ENCODE measurements around the gene TNFRSF8. TPM values are rescaled to one million over a fixed set of nuclear protein-coding genes. Genes with fewer than 3 reads are reported as not detected.
A peak's percentile ranks its signal among the peaks of the same experiment; 100 is the strongest.

Gene TNFRSF8
- total and polyA plus RNA-seq, 2 of the 4 experiments (the other 2 are of a cell fraction) = under 0.01 to 0.31 TPM

DNA sequence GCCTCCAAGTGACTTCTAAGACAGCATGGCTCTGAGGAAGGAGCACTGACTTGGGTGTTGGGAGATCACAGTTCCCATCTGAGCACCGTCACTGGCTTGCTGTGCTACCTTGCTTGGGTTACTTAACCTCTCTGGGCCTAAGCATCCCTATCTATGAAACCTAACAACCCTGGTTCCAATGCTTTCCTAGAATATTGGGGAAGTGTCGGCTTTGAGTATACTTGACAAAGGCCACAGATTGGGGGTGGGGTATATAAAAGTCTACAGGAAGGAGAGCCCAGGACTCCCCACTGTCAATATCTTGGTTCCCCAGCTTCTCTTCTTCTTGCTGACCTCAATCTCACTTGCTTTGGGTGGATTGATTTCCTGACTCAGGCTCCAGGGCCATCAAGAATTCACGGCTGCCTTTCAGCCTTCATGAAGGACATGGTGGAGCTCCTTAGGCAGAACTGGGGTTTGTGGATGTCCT is 110.0 kb downstream of the TNFRSF8 start:
- Histone ChIP-seq H4K91ac (ENCODE audit: insufficient read depth, low read depth, low read length) (peak overlapping the region; percentile 46; the same call in 1 of the 2 replicates), H3K79me1 (ENCODE audit: low read depth in 1 of 2, low read length in 2 of 2) (peaks cover 5 to 10% of the 10 kb centered on the region in 2 experiments; a peak in 1 of 4 replicates), H3K18ac (ENCODE audit: low read depth, low read length) (no peak overlapping the region), H4K20me1 (ENCODE audit: insufficient read depth, low read length) (no peaks in the 10 kb centered on the region; the same call in 1 of the 2 replicates), H2BK20ac (ENCODE audit: low read depth, low read length) (no peak overlapping the region), H3K27ac (ENCODE audit: insufficient read depth, low read length) (no peak overlapping the region), H2BK5ac (ENCODE audit: low read depth, low read length, poor library complexity, severe bottlenecking) (no peak overlapping the region), H3K27me3 (ENCODE audit: control insufficient read depth, insufficient read depth, low read length) (no peaks in the 10 kb centered on the region), H2AFZ (replicated peaks; ENCODE audit: low read length, poor library complexity) (no peak overlapping the region), H3K9me1 (ENCODE audit: insufficient read depth, low read length) (peaks cover 9% of the 10 kb centered on the region; the same call in 1 of the 2 replicates), H3K4me2 (ENCODE audit: low read depth, low read length) (no peak overlapping the region), H3K56ac (ENCODE audit: extremely low read depth, insufficient read depth, low read length) (no peak overlapping the region), H2BK120ac (ENCODE audit: low read depth, low read length) (no peak overlapping the region), H3K4ac (ENCODE audit: low read depth, low read length) (no peak overlapping the region), H2AK9ac (replicated peaks; ENCODE audit: low read depth, low read length, poor library complexity) (no peak overlapping the region), H3K4me1 (ENCODE audit: control insufficient read depth, insufficient read depth, low read length) (peaks cover 20% of the 10 kb centered on the region), H4K5ac (ENCODE audit: low read depth, low read length) (no peak overlapping the region), H3K9me3 (ENCODE audit: control insufficient read depth, insufficient read depth, low read length) (no peaks in the 10 kb centered on the region), H2AK5ac (ENCODE audit: low read depth, low read length) (no peak overlapping the region; the same call in 1 of the 2 replicates), H3K36me3 (ENCODE audit: control insufficient read depth, insufficient read depth, low read length) (no peaks in the 10 kb centered on the region), H3K4me3 (ENCODE audit: insufficient read depth, low read depth, low read length) (no peak overlapping the region), H3K23ac (ENCODE audit: low read depth, low read length) (no peak overlapping the region), H2BK15ac (ENCODE audit: low read depth, low read length) (no peak overlapping the region), H3K14ac (replicated peaks; ENCODE audit: low read depth, low read length) (no peak overlapping the region), H3K9ac (ENCODE audit: low read depth, low read length) (no peak overlapping the region), H4K8ac (ENCODE audit: low read depth in 2 of 2, low read length in 2 of 2) (no peak overlapping the region)
- WGBS, 2 experiments (ENCODE audit: extremely low coverage in 2 of 2, insufficient read length in 1 of 2) = 100% methylated on average over 1 of the region's 3 CpGs; no CpG with 5 or more reads in 1 of the 2 experiments
- no TSS peak for BruUV-seq (replicated peaks)
- dilution Hi-C loops (cut with HindIII; ENCODE audit: low sequenced_read_pairs, unreplicated experiment) (no loop called here), intact Hi-C loops (cut with micrococcal nuclease) (no loop called here), in situ Hi-C loops (cut with MboI; ENCODE audit: low sequenced_read_pairs) (no loop called here)
- ATAC-seq (ENCODE audit: low read depth) (no peak), DNase-seq (no peak)
- TF ChIP-seq, protein P1, sequence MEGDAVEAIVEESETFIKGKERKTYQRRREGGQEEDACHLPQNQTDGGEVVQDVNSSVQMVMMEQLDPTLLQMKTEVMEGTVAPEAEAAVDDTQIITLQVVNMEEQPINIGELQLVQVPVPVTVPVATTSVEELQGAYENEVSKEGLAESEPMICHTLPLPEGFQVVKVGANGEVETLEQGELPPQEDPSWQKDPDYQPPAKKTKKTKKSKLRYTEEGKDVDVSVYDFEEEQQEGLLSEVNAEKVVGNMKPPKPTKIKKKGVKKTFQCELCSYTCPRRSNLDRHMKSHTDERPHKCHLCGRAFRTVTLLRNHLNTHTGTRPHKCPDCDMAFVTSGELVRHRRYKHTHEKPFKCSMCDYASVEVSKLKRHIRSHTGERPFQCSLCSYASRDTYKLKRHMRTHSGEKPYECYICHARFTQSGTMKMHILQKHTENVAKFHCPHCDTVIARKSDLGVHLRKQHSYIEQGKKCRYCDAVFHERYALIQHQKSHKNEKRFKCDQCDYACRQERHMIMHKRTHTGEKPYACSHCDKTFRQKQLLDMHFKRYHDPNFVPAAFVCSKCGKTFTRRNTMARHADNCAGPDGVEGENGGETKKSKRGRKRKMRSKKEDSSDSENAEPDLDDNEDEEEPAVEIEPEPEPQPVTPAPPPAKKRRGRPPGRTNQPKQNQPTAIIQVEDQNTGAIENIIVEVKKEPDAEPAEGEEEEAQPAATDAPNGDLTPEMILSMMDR (conservative IDR thresholded peaks at IDR 0.05; ENCODE audit: low read depth, low read length) = no peak
- no peak for TF ChIP-seq FOS (IDR thresholded peaks at IDR 0.05; ENCODE audit: low read depth, low read length)
- TF ChIP-seq SMC3 (IDR thresholded peaks at IDR 0.05; ENCODE audit: low read depth, low read length) = no peak
- no peak for TF ChIP-seq MXI1 (IDR thresholded peaks at IDR 0.05; ENCODE audit: borderline replicate concordance, low read depth, low read length)
- no peak for TF ChIP-seq POLR2A (IDR thresholded peaks at IDR 0.05; ENCODE audit: low read depth, low read length)
- no peak for TF ChIP-seq RAD21 (IDR thresholded peaks at IDR 0.05; ENCODE audit: low read length)
- TF ChIP-seq RFX5 (IDR thresholded peaks at IDR 0.05; ENCODE audit: low read depth, low read length) = no peak
- no peak for TF ChIP-seq ELK1 (IDR thresholded peaks at IDR 0.05; ENCODE audit: borderline replicate concordance, low read depth, low read length)
- TF ChIP-seq MAFK (IDR thresholded peaks at IDR 0.05; ENCODE audit: low read depth, low read length) = no peak
- TF ChIP-seq MAZ (IDR thresholded peaks at IDR 0.05; ENCODE audit: borderline replicate concordance, low read depth, low read length) = no peak
- no peak for TF ChIP-seq CEBPB (IDR thresholded peaks at IDR 0.05; ENCODE audit: low read depth, low read length)
- no peak for TF ChIP-seq NFE2L2 (IDR thresholded peaks at IDR 0.05; ENCODE audit: low read depth, low read length)
- no peak for TF ChIP-seq USF2 (IDR thresholded peaks at IDR 0.05; ENCODE audit: low read depth, low read length)
- TF ChIP-seq BHLHE40 (IDR thresholded peaks at IDR 0.05; ENCODE audit: low read depth, low read length) = no peak
- TF ChIP-seq CHD1 (IDR thresholded peaks at IDR 0.05; ENCODE audit: low read depth, low read length) = no peak
- no peak for TF ChIP-seq RCOR1 (IDR thresholded peaks at IDR 0.05; ENCODE audit: insufficient replicate concordance, low read length)
- ChIA-PET POLR2A (ENCODE audit: unreplicated experiment) (no interaction called here), CTCF (no interaction called here)

Data from IMR-90 (cell line).